Measurements from ENCODE around the gene PARP11. TPM values are rescaled to one million over a fixed set of nuclear protein-coding genes. Genes with fewer than 3 reads are reported as not detected.

PARP11 gene
- total RNA-seq, 2 donors from 2014 or later: 2.8 to 11.4 TPM

DNA sequence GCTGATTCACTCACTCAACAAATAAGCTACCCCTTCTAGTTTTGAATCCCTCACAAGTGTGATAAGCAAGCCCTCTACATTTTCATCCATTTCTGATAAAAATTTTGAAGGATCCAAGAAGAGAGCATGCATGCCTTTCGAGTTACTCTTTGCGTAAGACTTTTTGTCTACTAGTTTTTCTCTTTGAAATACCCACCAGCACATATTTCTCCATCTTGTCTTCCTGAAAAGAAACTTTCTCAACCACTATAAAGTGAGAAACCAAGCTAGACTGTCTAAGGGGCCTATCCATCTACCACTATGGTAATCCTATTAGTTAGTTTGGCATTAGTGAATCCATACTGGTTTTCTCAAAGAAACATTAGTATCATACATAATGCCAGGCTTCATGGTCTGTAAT, 56.9 kb downstream of the PARP11 start:
- Histone ChIP-seq H3K27me3 (replicated peaks; ENCODE audit: insufficient read depth) (no peaks in the 10 kb centered on the region), H3K9me3 (no peaks in the 10 kb centered on the region), H3K4me1 (ENCODE audit: control insufficient read depth in 1 of 2, low read depth in 2 of 2) (no peaks in the 10 kb centered on the region), H3K36me3 (peaks cover 14% of the 10 kb centered on the region), H3K27ac (no peak overlapping the region), H3K4me3 (no peak overlapping the region)
- ATAC-seq (ENCODE audit: insufficient number of reproducible peaks, low FRiP score, low read depth) (no peak), DNase-seq (ENCODE audit: low spot score) (no peak)
- TF ChIP-seq, protein P1, sequence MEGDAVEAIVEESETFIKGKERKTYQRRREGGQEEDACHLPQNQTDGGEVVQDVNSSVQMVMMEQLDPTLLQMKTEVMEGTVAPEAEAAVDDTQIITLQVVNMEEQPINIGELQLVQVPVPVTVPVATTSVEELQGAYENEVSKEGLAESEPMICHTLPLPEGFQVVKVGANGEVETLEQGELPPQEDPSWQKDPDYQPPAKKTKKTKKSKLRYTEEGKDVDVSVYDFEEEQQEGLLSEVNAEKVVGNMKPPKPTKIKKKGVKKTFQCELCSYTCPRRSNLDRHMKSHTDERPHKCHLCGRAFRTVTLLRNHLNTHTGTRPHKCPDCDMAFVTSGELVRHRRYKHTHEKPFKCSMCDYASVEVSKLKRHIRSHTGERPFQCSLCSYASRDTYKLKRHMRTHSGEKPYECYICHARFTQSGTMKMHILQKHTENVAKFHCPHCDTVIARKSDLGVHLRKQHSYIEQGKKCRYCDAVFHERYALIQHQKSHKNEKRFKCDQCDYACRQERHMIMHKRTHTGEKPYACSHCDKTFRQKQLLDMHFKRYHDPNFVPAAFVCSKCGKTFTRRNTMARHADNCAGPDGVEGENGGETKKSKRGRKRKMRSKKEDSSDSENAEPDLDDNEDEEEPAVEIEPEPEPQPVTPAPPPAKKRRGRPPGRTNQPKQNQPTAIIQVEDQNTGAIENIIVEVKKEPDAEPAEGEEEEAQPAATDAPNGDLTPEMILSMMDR (IDR thresholded peaks at IDR 0.05): no peak

DNA sequence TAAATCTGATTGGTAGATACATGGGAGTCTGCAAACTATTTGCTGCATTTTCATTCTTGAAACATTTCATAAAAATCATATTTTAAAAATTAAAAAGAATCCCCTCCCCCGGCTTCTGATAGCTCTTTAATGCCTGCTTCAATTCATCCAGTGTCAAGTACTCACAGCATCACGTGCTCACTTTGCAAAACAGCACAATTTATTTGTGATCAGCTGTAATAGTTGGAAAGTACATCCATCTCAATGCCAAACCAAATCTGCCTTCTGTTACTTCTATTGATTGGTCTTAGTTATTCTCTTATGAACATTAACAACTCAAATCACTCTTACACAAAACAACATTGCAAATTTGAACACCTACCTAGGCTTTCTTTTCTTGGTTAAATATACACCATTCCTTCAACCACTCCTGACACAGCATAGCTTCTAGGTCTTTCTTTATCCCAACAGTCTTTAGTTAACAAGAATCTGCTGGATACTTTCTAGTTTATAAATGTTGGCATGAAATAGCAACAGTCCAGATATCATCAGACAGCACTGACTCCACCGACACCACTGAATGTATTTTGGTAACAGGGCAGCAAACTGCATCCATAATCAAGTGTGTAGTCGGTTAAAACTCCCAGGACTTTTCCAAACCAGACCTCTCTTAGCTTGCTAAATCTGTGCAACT, 58.0 kb downstream of the PARP11 start:
- no peak overlapping the region for H3K27ac ChIP-seq
- no peak for ATAC-seq (ENCODE audit: insufficient number of reproducible peaks, low FRiP score, low read depth)

DNA sequence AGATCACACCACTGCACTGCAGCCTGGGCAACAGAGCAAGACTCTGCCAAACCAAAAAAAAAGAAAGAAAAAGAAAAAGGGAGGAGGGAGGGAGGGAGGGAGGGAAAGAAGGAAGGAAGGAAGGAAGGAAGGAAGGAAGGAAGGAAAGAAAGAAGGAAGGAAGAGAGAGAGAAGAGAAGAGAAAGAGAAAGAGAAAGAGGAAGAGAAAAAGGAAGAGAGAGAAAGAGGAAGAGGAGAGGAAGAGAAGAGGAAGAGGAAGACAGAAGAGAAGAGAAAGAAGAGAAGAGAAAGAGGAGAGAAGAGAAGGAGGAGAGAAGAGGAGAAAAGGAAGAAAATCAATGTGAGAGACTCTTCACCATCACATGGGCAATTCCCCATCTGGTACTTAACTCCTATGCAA, 62.7 kb downstream of the PARP11 start:
- TF ChIP-seq, protein P1 (IDR thresholded peaks at IDR 0.05): no peak
- Histone ChIP-seq H3K36me3 (peaks cover 8% of the 10 kb centered on the region), H3K9me3 (no peaks in the 10 kb centered on the region), H3K4me1 (ENCODE audit: control insufficient read depth in 1 of 2, low read depth in 2 of 2) (no peaks in the 10 kb centered on the region), H3K4me3 (no peak overlapping the region), H3K27ac (no peak overlapping the region), H3K27me3 (replicated peaks; ENCODE audit: insufficient read depth) (no peaks in the 10 kb centered on the region)
- DNase-seq (ENCODE audit: low spot score): no peak
- ATAC-seq (ENCODE audit: insufficient number of reproducible peaks, low FRiP score, low read depth): no peak

More for the DNA sequence above, 58.0 kb downstream of the PARP11 start:
- H3K4me1 ChIP-seq (ENCODE audit: control insufficient read depth in 1 of 2, low read depth in 2 of 2): no peaks in the 10 kb centered on the region
- no peak overlapping the region for H3K4me3 ChIP-seq
- no peaks in the 10 kb centered on the region for H3K27me3 ChIP-seq (replicated peaks; ENCODE audit: insufficient read depth)
- peaks cover 14% of the 10 kb centered on the region for H3K36me3 ChIP-seq
- no peaks in the 10 kb centered on the region for H3K9me3 ChIP-seq
- TF ChIP-seq, protein P1 (IDR thresholded peaks at IDR 0.05): no peak
- no peak for DNase-seq (ENCODE audit: low spot score)

DNA sequence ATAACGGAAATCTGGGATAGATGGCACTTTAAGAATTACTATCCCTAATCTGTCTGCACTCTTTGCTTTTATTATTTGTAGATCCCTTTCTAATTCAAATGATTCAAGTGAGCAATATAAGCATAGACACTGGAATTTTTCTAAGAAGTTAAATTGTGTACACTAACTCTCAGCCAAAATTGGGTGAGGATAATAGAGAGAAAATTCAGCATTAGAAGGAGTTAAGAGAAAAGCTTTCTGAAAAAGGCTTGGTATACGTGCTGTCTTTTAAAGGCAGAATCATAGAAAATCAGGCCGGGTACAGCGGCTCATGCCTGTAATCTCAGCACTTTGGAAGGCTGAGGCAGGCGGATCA, 63.2 kb downstream of the PARP11 start:
- TF ChIP-seq, protein P1 (IDR thresholded peaks at IDR 0.05): no peak
- H3K4me3 ChIP-seq: no peak overlapping the region
- ATAC-seq (ENCODE audit: insufficient number of reproducible peaks, low FRiP score, low read depth): no peak
- no peak overlapping the region for H3K27ac ChIP-seq
- H3K9me3 ChIP-seq: no peaks in the 10 kb centered on the region
- H3K27me3 ChIP-seq (replicated peaks; ENCODE audit: insufficient read depth): no peaks in the 10 kb centered on the region
- no peak for DNase-seq (ENCODE audit: low spot score)
- no peaks in the 10 kb centered on the region for H3K4me1 ChIP-seq (ENCODE audit: control insufficient read depth in 1 of 2, low read depth in 2 of 2)
- H3K36me3 ChIP-seq: peaks cover 2% of the 10 kb centered on the region

DNA sequence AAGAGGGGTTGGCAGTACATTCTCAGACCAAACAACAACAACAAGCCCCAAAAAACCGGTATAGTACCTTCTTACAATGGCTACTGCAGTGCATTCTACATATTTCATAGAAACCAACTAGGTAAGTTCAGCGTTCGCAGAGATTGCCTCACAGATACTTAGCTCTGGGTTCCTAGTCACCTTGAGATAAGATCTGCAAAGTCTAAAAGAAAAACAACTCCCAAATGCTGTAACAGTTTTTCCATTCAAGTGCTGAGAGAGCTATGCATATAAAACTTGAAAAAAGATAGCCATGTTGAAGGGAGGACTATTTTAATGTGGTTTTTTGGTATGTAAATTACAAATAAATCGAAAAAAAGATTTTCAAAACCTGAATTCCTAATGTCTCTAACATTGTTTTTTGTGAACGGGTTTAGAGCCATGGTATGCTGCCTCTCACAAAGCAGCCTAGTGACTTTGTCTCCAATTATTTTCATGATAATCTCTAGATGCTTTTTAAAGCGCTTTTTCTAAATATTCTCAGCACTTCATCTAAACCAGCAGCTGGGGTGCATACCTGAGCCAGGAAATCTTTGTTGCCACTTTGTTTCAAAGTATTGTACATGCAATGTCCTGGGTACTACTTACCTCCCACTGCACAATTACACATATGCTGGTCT, 63.7 kb downstream of the PARP11 start:
- DNase-seq (ENCODE audit: low spot score) (no peak), ATAC-seq (ENCODE audit: insufficient number of reproducible peaks, low FRiP score, low read depth) (no peak)
- Histone ChIP-seq H3K9me3 (no peaks in the 10 kb centered on the region), H3K27me3 (replicated peaks; ENCODE audit: insufficient read depth) (no peaks in the 10 kb centered on the region), H3K36me3 (no peaks in the 10 kb centered on the region), H3K4me1 (ENCODE audit: control insufficient read depth in 1 of 2, low read depth in 2 of 2) (no peaks in the 10 kb centered on the region), H3K4me3 (no peak overlapping the region), H3K27ac (no peak overlapping the region)
- TF ChIP-seq, protein P1 (IDR thresholded peaks at IDR 0.05): no peak
